ENCODE measurements around the gene MED16. TPM values are rescaled to one million over a fixed set of nuclear protein-coding genes. Genes with fewer than 3 reads are reported as not detected.

Gene MED16
- total and polyA plus RNA-seq, 2 of the 4 experiments (the other 2 are of a cell fraction) = 8.1 to 40.2 TPM

GRCh38 chr19:843836-844545, 49.0 kb downstream of the MED16 start:
- TF ChIP-seq SMC3 (IDR thresholded peaks at IDR 0.05; ENCODE audit: low read depth, low read length) = no peak
- TF ChIP-seq MAFK (IDR thresholded peaks at IDR 0.05; ENCODE audit: low read depth, low read length) = no peak
- no peak for TF ChIP-seq BHLHE40 (IDR thresholded peaks at IDR 0.05; ENCODE audit: low read depth, low read length)
- TF ChIP-seq RCOR1 (IDR thresholded peaks at IDR 0.05; ENCODE audit: insufficient replicate concordance, low read length) = no peak
- no peak for TF ChIP-seq CHD1 (IDR thresholded peaks at IDR 0.05; ENCODE audit: low read depth, low read length)
- no peak for TF ChIP-seq POLR2A (IDR thresholded peaks at IDR 0.05; ENCODE audit: low read depth, low read length)
- TF ChIP-seq FOS (IDR thresholded peaks at IDR 0.05; ENCODE audit: low read depth, low read length) = no peak
- no TSS peak for BruUV-seq (replicated peaks)
- no peak overlapping the region for H3K27ac ChIP-seq (ENCODE audit: insufficient read depth, low read length)
- POLR2A ChIA-PET (ENCODE audit: unreplicated experiment) = no interaction called here
- H3K36me3 ChIP-seq (ENCODE audit: control insufficient read depth, insufficient read depth, low read length) = no peaks in the 10 kb centered on the region
- ATAC-seq (ENCODE audit: low read depth) (0 out of 2 replicates have a peak, but pooled peaks have one; percentile 36), DNase-seq (no peak)
- peaks cover 2% of the 10 kb centered on the region; the same call in 1 of the 2 replicates for H3K4me1 ChIP-seq (ENCODE audit: control insufficient read depth, insufficient read depth, low read length)
- H4K20me1 ChIP-seq (ENCODE audit: insufficient read depth, low read length) = no peaks in the 10 kb centered on the region; the same call in 1 of the 2 replicates
- H2BK15ac ChIP-seq (ENCODE audit: low read depth, low read length) = no peak overlapping the region
- no peak overlapping the region for H4K8ac ChIP-seq (ENCODE audit: low read depth in 2 of 2, low read length in 2 of 2)
- H3K9me1 ChIP-seq (ENCODE audit: insufficient read depth, low read length) = no peaks in the 10 kb centered on the region
- H3K9ac ChIP-seq (ENCODE audit: low read depth, low read length) = no peak overlapping the region
- peak overlapping the region; percentile 10; the same call in 1 of the 2 replicates for H3K4me3 ChIP-seq (ENCODE audit: insufficient read depth, low read depth, low read length)
- H2AK9ac ChIP-seq (replicated peaks; ENCODE audit: low read depth, low read length, poor library complexity) = peak overlapping the region; percentile 55
- WGBS, 2 experiments (ENCODE audit: extremely low coverage in 2 of 2, insufficient read length in 1 of 2) = 2% methylated on average over 13 of the region's 70 CpGs; no CpG with 5 or more reads in 1 of the 2 experiments
- no peak overlapping the region; the same call in 1 of the 2 replicates for H2AK5ac ChIP-seq (ENCODE audit: low read depth, low read length)
- H3K9me3 ChIP-seq (ENCODE audit: control insufficient read depth, insufficient read depth, low read length) = no peaks in the 10 kb centered on the region
- peak overlapping the region; percentile 51 for H3K4me2 ChIP-seq (ENCODE audit: low read depth, low read length)
- peaks cover 20% of the 10 kb centered on the region for H3K27me3 ChIP-seq (ENCODE audit: control insufficient read depth, insufficient read depth, low read length)
- intact Hi-C loops (cut with micrococcal nuclease) (no loop called here), in situ Hi-C loops (cut with MboI; ENCODE audit: low sequenced_read_pairs) (no loop called here), dilution Hi-C loops (cut with HindIII; ENCODE audit: low sequenced_read_pairs, unreplicated experiment) (no loop called here)
- CTCF ChIA-PET = no interaction called here
- H2BK5ac ChIP-seq (ENCODE audit: low read depth, low read length, poor library complexity, severe bottlenecking) = no peak overlapping the region
- no peak overlapping the region for H4K5ac ChIP-seq (ENCODE audit: low read depth, low read length)
- H3K56ac ChIP-seq (ENCODE audit: extremely low read depth, insufficient read depth, low read length) = no peak overlapping the region
- H3K23ac ChIP-seq (ENCODE audit: low read depth, low read length) = no peak overlapping the region
- H4K91ac ChIP-seq (ENCODE audit: insufficient read depth, low read depth, low read length) = no peak overlapping the region
- no peak overlapping the region for H2BK20ac ChIP-seq (ENCODE audit: low read depth, low read length)
- no peaks in the 10 kb centered on the region for H3K79me1 ChIP-seq (ENCODE audit: low read depth in 1 of 2, low read length in 2 of 2)
- H3K18ac ChIP-seq (ENCODE audit: low read depth, low read length) = no peak overlapping the region
- no peak overlapping the region for H2BK120ac ChIP-seq (ENCODE audit: low read depth, low read length)
- no peak overlapping the region for H3K14ac ChIP-seq (replicated peaks; ENCODE audit: low read depth, low read length)
- H3K4ac ChIP-seq (ENCODE audit: low read depth, low read length) = no peak overlapping the region
- H2AFZ ChIP-seq (replicated peaks; ENCODE audit: low read length, poor library complexity) = peak overlapping the region; percentile 71

All from IMR-90 (cell line).